ENCODE measurements around the gene AHCTF1. TPM values are rescaled to one million over a fixed set of nuclear protein-coding genes. Genes with fewer than 3 reads are reported as not detected.
A peak's percentile ranks its signal among the peaks of the same experiment; 100 is the strongest.

AHCTF1 gene
- total RNA-seq, 1 donor from 2014 or later: 28.2 TPM

DNA sequence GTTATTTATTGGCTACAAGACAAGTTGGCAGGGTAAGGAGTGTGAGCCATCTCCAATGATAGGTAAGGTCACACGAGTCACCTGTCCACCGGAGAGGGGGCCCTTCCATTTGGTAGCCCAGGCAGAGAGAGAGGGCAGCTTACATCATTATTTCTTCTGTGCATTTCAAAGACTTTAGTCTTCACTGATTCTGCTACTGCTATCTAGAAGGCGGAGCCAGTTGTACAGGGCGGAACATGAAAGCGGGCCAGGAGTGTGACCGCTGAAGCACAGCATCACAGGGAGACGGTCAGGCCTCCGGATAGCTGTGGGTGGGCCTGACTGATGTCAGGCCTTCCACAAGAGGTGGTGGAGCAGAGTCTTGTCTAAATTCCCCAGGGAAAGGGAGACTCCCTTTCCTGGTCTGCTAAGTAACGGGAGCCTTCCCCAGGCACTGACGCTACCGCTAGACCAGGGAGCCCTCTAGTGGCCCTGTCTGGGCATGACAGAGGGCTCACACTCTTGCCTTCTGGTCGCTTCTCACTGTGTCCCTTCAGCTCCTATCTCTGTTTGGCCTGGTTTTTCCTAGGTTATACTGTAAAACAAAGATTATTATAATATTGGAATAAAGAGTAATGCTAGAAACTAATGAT, 39.5 kb upstream of the AHCTF1 start:
- no peak for FAIRE-seq
- peak; percentile 35 for TF ChIP-seq CTCF (IDR thresholded peaks at IDR 0.05; ENCODE audit: insufficient read depth, low read length, severe bottlenecking)

DNA sequence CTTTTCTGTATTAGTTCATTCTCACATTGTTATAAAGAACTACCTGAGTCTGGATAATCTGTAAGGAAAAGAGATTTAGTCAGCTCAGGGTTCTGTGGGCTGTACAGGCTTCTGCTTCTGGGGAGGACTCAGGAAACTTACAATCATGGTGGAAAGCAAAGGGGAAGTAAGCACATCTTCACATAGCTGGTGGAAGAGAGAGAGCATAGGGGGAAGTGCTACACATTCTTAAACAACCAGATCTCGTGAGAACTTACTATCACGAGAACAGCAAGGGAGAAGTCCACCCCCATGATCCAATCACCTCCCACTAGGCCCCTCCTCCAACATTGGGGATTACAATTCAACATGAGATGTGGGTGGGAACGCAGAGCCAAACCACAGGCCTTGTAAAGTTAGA, 37.9 kb upstream of the AHCTF1 start:
- Histone ChIP-seq H3K27me3 (ENCODE audit: control insufficient read depth, insufficient read depth, low read length) (no peaks in the 10 kb centered on the region), H3K36me3 (ENCODE audit: control insufficient read depth, insufficient read depth, low read length) (no peaks in the 10 kb centered on the region), H3K4me3 (ENCODE audit: low read depth, low read length) (no peak overlapping the region)
- FAIRE-seq (no peak), DNase-seq (ENCODE audit: low read depth) (no peak)
- no peak for TF ChIP-seq CTCF (IDR thresholded peaks at IDR 0.05; ENCODE audit: insufficient read depth, low read length, severe bottlenecking)

More for the DNA sequence above, 39.5 kb upstream of the AHCTF1 start:
- no peaks in the 10 kb centered on the region for H3K27me3 ChIP-seq (ENCODE audit: control insufficient read depth, insufficient read depth, low read length)
- H3K4me3 ChIP-seq (ENCODE audit: low read depth, low read length): no peak overlapping the region
- H3K36me3 ChIP-seq (ENCODE audit: control insufficient read depth, insufficient read depth, low read length): no peaks in the 10 kb centered on the region
- DNase-seq (ENCODE audit: low read depth): no peak

DNA sequence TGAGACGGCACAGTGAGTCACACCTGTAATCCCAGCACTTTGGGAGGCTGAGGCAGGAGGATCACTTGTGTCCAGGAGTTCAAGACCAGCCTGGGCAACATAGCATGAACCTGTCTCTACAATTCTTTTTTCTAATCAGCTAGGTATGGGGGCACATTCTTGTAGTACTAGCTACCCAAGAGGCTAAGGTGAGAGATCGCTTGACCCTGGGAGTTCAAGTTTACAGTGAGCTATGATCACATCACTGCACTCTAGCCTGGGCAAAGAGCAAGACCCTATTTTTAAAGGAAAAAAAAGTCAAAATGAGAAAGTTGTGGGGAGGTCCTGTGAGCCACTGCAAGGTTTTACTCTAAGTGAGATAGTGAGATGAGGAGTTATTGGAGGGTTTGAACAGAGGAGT, 34.8 kb upstream of the AHCTF1 start:
- no peak for FAIRE-seq

DNA sequence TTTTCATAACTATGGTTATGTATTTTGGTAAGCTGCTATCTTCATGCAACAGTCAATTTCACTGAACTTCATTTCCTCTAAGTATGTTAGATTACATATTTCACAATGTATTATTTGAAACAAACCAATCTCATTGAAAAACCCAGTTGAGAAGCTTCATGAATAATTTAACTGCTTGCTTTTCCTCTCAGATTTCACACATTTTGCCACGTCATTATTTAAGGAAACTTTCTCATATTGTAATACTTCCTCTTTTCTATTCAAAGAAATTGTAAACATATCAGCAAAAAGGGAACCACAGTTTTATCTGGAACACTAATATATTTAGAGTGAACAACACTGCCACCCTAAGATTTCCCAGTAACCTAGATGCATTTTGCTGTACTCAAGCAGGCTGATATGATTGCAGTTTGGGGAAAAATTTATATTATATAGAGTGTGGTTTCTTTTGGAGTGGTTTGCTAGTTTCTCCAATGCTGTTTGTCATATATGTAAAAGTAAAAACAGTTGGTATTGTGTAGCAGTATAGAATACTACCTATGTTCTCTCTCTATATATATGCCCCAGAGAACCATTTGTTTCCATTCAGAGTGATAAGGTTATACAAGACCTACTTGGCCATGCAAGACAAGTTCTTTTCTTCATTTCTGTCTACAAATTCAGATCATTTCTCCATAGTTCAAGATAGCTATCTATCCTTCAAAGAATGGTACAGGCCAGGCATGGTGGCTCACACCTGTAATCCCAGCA, 28.4 kb upstream of the AHCTF1 start:
- TF ChIP-seq CTCF (IDR thresholded peaks at IDR 0.05; ENCODE audit: insufficient read depth, low read length, severe bottlenecking): no peak
- DNase-seq (ENCODE audit: low read depth) (no peak), FAIRE-seq (no peak)
- H3K27me3 ChIP-seq (ENCODE audit: control insufficient read depth, insufficient read depth, low read length): no peaks in the 10 kb centered on the region
- no peaks in the 10 kb centered on the region for H3K36me3 ChIP-seq (ENCODE audit: control insufficient read depth, insufficient read depth, low read length)
- H3K4me3 ChIP-seq (ENCODE audit: low read depth, low read length): no peak overlapping the region

More for the DNA sequence above, 34.8 kb upstream of the AHCTF1 start:
- TF ChIP-seq CTCF (IDR thresholded peaks at IDR 0.05; ENCODE audit: insufficient read depth, low read length, severe bottlenecking): no peak
- Histone ChIP-seq H3K36me3 (ENCODE audit: control insufficient read depth, insufficient read depth, low read length) (no peaks in the 10 kb centered on the region), H3K27me3 (ENCODE audit: control insufficient read depth, insufficient read depth, low read length) (no peaks in the 10 kb centered on the region), H3K4me3 (ENCODE audit: low read depth, low read length) (no peak overlapping the region)
- no peak for DNase-seq (ENCODE audit: low read depth)

GRCh38 chr1:246954126-246954525, 22.4 kb upstream of the AHCTF1 start:
- FAIRE-seq (no peak), DNase-seq (ENCODE audit: low read depth) (no peak)
- TF ChIP-seq CTCF (IDR thresholded peaks at IDR 0.05; ENCODE audit: insufficient read depth, low read length, severe bottlenecking): no peak
- Histone ChIP-seq H3K27me3 (ENCODE audit: control insufficient read depth, insufficient read depth, low read length) (no peaks in the 10 kb centered on the region), H3K36me3 (ENCODE audit: control insufficient read depth, insufficient read depth, low read length) (no peaks in the 10 kb centered on the region), H3K4me3 (ENCODE audit: low read depth, low read length) (no peak overlapping the region)
